ENCODE results near the gene ZNF853.
"Not testable (repeated sequence)": the region's sequence is repeated elsewhere in the genome, so short reads cannot be mapped to it uniquely, and the experiment has no call there.

The ZNF853 gene

GRCh38 chr7:6656413-6656812, 41.0 kb downstream of the ZNF853 start:
- Mint-ChIP-seq H3K27ac (no peak overlapping the region), H3K27me3 (peaks cover 14% of the 10 kb centered on the region), H3K4me1 (ENCODE audit: low read depth) (no peaks in the 10 kb centered on the region), H3K9me3 (peaks cover 11% of the 10 kb centered on the region), H3K4me3 (no peak overlapping the region), H3K36me3 (ENCODE audit: low read depth) (peaks cover 49% of the 10 kb centered on the region)
- intact Hi-C loops (cut with micrococcal nuclease) = no loop called here

DNA sequence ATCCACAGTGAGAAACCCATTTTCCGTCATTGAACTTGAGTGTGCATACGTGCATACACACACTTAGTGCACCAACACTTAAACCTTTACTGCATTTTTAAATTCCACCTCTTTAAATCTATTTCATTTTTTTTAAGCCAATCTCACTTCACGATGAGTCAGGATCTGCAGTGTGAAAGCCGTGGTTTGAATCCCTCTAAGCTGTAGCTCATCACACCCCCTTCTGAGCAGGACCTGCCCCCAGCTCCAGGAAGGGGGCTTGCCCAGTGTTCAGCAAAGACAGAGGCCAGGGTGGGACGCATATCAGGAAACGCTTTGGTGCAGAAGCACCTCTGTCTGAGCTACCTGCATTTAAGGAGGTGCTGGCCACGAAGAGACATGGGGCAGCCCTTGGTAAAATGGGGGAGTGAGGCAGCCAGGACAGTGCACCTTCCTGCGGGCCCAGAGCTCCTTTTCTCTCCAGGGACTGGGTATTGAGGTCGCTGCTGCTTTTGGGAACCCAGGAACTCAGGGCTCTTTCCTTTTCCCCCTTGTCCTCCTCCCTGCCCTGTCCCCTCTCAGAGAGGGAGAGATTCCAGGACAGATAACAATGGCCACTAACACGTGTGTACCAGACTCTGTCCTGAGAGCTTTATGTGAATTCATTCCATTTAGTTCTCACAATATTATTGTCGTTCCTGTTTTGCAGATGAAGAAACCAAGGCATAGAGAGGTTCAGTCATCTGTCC, 43.4 kb downstream of the ZNF853 start:
- peaks cover 31% of the 10 kb centered on the region for H3K27me3 Mint-ChIP-seq
- H3K4me3 Mint-ChIP-seq = no peak overlapping the region
- peaks cover 25% of the 10 kb centered on the region for H3K36me3 Mint-ChIP-seq (ENCODE audit: low read depth)
- H3K27ac Mint-ChIP-seq = no peak overlapping the region
- H3K9me3 Mint-ChIP-seq = no peaks in the 10 kb centered on the region
- intact Hi-C loops (cut with micrococcal nuclease) = no loop called here
- H3K4me1 Mint-ChIP-seq (ENCODE audit: low read depth) = no peaks in the 10 kb centered on the region

DNA sequence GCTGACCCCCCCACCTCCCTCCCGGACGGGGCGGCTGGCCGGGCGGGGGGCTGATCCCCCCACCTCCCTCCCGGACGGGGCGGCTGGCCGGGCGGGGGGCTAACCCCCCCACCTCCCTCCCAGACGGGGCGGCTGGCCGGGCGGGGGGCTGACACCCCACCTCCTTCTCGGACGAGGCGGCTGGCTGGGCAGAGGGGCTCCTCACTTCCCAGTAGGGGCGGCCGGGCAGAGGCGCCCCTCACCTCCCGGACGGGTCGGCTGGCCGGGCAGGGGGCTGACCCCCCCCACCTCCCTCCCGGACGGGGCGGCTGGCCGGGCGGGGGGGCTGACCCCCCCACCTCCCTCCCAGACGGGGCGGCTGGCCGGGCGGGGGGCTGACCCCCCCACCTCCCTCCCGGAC, 55.4 kb downstream of the ZNF853 start:
- H3K27me3 Mint-ChIP-seq; H3K4me3 Mint-ChIP-seq; intact Hi-C loops (cut with micrococcal nuclease); H3K4me1 Mint-ChIP-seq (ENCODE audit: low read depth); H3K27ac Mint-ChIP-seq: not testable (repeated sequence)
- peaks cover 77% of the 10 kb centered on the region for H3K9me3 Mint-ChIP-seq
- H3K36me3 Mint-ChIP-seq (ENCODE audit: low read depth) = peaks cover 16% of the 10 kb centered on the region

All from dendritic cell treated with granulocyte-macrophage colony-stimulating factor and Interleukin-4, amounts not matched to agents 40 ng/mL and 50 ng/mL, for 4 days (primary cell).